Measurements from ENCODE around the gene VEZF1.

The VEZF1 gene

DNA sequence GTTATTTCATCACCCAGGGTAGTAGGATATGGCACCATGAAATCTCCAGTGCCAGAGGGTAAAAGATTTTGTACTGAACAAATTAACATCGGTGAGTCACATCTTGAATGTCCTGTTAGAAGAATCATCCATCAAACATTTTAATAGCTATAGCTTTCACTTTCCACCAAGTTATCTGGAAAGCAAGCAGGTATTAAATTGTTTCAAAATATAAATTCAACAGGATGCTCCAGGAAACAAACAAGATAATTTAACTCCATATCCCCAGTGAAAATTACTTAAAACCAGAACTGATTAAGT is 2.4 kb downstream of the VEZF1 start:
- Histone ChIP-seq H3K9ac (ENCODE audit: low read depth in 1 of 2, low read length in 2 of 2) (no peak overlapping the region), H3K9me3 (ENCODE audit: control insufficient read depth in 1 of 2, low read length in 2 of 2) (no peaks in the 10 kb centered on the region), H3K36me3 (ENCODE audit: control insufficient read depth in 1 of 2, insufficient read depth in 2 of 2, low read length in 2 of 2) (peaks cover 8 to 22% of the 10 kb centered on the region in 2 donors), H3K4me3 (ENCODE audit: low read depth in 1 of 2, low read length in 2 of 2) (peak overlapping the region in 1 of 2 donors; percentile 36), H3K4me1 (ENCODE audit: control insufficient read depth in 1 of 2, insufficient read depth in 2 of 2, low read length in 2 of 2) (peaks cover 43 to 44% of the 10 kb centered on the region in 2 donors), H3K27me3 (ENCODE audit: control insufficient read depth in 1 of 2, insufficient read depth in 2 of 2, low read length in 2 of 2) (no peaks in the 10 kb centered on the region), H3K27ac (ENCODE audit: low read depth, low read length) (no peak overlapping the region)

DNA sequence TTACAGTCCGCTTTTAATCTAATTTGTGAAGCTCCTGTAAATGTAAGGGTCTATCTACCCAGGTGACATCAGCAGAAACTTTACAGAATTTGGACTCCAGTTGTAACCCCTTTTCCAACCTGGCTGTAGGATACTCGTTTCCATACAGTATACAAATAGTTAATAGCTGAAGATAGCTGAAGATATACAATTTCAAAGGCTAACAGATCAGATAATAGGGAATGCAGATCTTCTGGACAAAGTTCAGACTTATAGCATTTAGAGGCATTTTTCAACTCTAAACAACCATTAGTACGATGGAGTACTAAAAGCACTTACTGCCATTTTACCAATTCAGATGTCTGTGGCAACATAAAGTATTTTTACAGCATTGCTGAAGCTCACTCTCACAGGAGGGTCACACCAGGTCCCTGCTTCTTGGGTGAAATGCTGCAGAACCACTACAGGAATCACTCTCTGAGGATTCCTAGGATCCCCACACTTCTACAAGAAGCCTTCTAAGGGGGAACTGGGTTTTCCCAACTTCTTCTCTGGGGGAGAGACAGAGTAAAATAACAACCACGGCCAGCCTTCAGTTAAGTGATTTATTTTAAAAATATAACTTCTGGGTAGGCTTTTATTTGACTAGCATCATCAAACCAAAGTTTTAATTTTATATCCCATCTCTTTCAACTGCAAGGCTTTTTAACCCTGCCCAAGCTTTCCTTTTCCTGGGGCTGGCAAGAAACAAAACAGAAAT is 2.9 kb downstream of the VEZF1 start:
- Histone ChIP-seq H3K4me1 (ENCODE audit: control insufficient read depth in 1 of 2, insufficient read depth in 2 of 2, low read length in 2 of 2) (peaks cover 43 to 44% of the 10 kb centered on the region in 2 donors), H3K36me3 (ENCODE audit: control insufficient read depth in 1 of 2, insufficient read depth in 2 of 2, low read length in 2 of 2) (peaks cover 8 to 27% of the 10 kb centered on the region in 2 donors), H3K9ac (ENCODE audit: low read depth in 1 of 2, low read length in 2 of 2) (no peak overlapping the region), H3K9me3 (ENCODE audit: control insufficient read depth in 1 of 2, low read length in 2 of 2) (no peaks in the 10 kb centered on the region), H3K27me3 (ENCODE audit: control insufficient read depth in 1 of 2, insufficient read depth in 2 of 2, low read length in 2 of 2) (no peaks in the 10 kb centered on the region), H3K4me3 (ENCODE audit: low read depth in 1 of 2, low read length in 2 of 2) (peak overlapping the region in 1 of 2 donors; percentile 36), H3K27ac (ENCODE audit: low read depth, low read length) (no peak overlapping the region)

DNA sequence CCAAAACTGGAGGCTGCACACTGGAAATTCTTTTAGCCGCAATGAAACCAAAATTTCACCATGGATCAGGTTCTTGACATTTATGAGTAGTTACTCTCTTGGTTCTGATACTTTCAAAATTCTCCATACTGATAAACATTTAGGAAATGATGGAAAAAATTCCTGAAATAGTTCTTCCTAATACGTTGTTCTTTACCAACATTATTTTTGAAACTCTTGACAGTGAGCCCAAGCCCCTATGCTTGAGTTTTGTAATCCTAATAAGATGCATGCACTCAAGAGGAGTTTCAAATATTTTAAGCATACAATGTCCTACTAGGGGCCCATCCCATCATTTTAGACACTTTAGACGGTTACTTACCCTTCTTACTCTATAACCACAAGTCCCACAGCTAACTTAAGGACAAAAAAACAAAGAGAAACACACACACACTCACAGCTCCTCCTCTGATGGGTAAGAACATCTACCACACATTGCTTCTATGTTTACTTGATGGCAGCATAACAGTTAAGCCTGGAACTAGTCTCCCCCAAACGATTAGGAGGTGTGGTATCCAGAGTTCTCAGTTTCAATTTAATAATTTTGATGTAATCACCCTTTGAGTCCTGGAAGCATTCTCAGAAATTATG is 3.7 kb downstream of the VEZF1 start:
- no peak overlapping the region for H3K27ac ChIP-seq (ENCODE audit: low read depth, low read length)
- H3K9ac ChIP-seq (ENCODE audit: low read depth in 1 of 2, low read length in 2 of 2), result no peak overlapping the region
- peaks cover 41 to 43% of the 10 kb centered on the region in 2 donors for H3K4me1 ChIP-seq (ENCODE audit: control insufficient read depth in 1 of 2, insufficient read depth in 2 of 2, low read length in 2 of 2)
- H3K9me3 ChIP-seq (ENCODE audit: control insufficient read depth in 1 of 2, low read length in 2 of 2), result no peaks in the 10 kb centered on the region
- peaks cover 8 to 33% of the 10 kb centered on the region in 2 donors for H3K36me3 ChIP-seq (ENCODE audit: control insufficient read depth in 1 of 2, insufficient read depth in 2 of 2, low read length in 2 of 2)
- H3K4me3 ChIP-seq (ENCODE audit: low read depth in 1 of 2, low read length in 2 of 2), result peak overlapping the region in 1 of 2 donors; percentile 36
- no peaks in the 10 kb centered on the region for H3K27me3 ChIP-seq (ENCODE audit: control insufficient read depth in 1 of 2, insufficient read depth in 2 of 2, low read length in 2 of 2)

DNA sequence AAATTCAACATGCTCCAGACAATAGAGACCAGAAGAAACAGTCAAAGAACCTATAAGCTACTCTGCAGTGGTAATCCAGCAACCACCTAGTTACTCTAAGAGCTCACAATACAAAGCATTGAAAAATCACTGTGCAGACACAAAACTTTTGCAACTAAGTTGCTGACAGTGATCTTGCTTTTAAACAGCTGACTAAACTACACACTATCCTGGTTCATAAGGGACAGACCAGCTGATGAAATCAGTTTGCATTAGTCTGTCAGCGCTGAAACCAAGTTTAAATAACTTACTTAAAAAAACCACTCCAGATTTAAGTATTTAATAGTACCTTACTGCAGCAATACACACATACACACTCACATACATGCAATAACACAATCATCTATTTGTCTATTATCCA is 4.6 kb downstream of the VEZF1 start:
- no peaks in the 10 kb centered on the region for H3K9me3 ChIP-seq (ENCODE audit: control insufficient read depth in 1 of 2, low read length in 2 of 2)
- no peak overlapping the region for H3K27ac ChIP-seq (ENCODE audit: low read depth, low read length)
- no peaks in the 10 kb centered on the region for H3K27me3 ChIP-seq (ENCODE audit: control insufficient read depth in 1 of 2, insufficient read depth in 2 of 2, low read length in 2 of 2)
- peaks cover 15 to 41% of the 10 kb centered on the region in 2 donors for H3K36me3 ChIP-seq (ENCODE audit: control insufficient read depth in 1 of 2, insufficient read depth in 2 of 2, low read length in 2 of 2)
- no peak overlapping the region for H3K4me3 ChIP-seq (ENCODE audit: low read depth in 1 of 2, low read length in 2 of 2)
- H3K4me1 ChIP-seq (ENCODE audit: control insufficient read depth in 1 of 2, insufficient read depth in 2 of 2, low read length in 2 of 2), result peaks cover 31 to 37% of the 10 kb centered on the region in 2 donors
- no peak overlapping the region for H3K9ac ChIP-seq (ENCODE audit: low read depth in 1 of 2, low read length in 2 of 2)

DNA sequence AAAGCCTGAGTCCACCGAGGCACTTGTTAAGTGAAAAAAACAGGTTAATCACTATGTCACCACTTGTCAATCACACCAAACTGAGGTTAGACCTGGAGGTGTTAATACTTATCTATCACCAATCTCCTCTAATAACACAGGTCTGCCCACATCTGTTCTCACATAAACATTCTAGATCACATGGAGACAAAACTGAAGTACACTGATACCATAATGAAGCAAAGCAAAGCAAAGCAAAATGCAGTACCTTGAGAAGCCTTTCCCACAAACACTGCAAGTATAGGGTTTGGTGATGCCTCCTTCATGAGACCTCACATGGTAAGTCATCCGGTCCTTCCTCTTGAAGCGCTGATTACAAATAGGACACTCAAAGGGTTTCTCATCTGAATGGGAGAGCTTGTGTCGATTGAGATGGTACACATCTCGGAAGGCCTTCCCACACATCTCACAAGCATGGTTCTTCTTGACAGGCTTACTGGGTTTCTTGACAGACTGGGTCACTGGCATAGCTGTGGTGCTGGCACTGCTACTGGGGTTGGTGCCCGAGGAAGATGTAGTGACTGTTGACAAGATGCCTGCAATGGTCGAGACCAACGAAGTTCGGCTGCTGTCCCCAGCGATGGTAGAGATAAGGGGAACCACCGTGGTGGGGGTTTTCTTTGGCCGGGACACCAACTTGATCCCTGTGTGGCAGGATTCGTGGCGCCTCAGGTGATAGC is 5.4 kb downstream of the VEZF1 start:
- Histone ChIP-seq H3K4me1 (ENCODE audit: control insufficient read depth in 1 of 2, insufficient read depth in 2 of 2, low read length in 2 of 2) (peaks cover 31 to 37% of the 10 kb centered on the region in 2 donors), H3K27ac (ENCODE audit: low read depth, low read length) (no peak overlapping the region), H3K36me3 (ENCODE audit: control insufficient read depth in 1 of 2, insufficient read depth in 2 of 2, low read length in 2 of 2) (peaks cover 18 to 49% of the 10 kb centered on the region in 2 donors), H3K4me3 (ENCODE audit: low read depth in 1 of 2, low read length in 2 of 2) (no peak overlapping the region), H3K9me3 (ENCODE audit: control insufficient read depth in 1 of 2, low read length in 2 of 2) (no peaks in the 10 kb centered on the region), H3K9ac (ENCODE audit: low read depth in 1 of 2, low read length in 2 of 2) (no peak overlapping the region), H3K27me3 (ENCODE audit: control insufficient read depth in 1 of 2, insufficient read depth in 2 of 2, low read length in 2 of 2) (no peaks in the 10 kb centered on the region)

DNA sequence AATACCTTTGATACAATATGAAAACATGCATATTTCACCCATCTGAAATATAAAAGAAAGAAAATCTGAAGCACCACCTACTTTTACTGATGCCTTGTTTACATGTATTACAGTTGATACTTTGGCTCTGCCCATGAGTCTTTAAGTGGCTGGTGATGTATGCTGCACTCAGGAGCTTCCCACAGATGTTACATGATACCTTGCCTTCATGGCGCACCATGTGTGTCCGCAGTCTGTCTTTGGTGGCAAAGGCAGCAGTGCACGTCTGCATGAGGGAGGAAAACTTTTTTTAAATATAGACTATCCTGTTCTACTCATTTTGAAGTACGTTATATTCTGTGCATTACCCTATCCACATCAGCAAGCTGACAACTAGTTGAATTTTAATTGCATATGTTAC is 7.5 kb downstream of the VEZF1 start:
- Histone ChIP-seq H3K9me3 (ENCODE audit: control insufficient read depth in 1 of 2, low read length in 2 of 2) (no peaks in the 10 kb centered on the region), H3K27me3 (ENCODE audit: control insufficient read depth in 1 of 2, insufficient read depth in 2 of 2, low read length in 2 of 2) (no peaks in the 10 kb centered on the region), H3K4me3 (ENCODE audit: low read depth in 1 of 2, low read length in 2 of 2) (no peak overlapping the region), H3K9ac (ENCODE audit: low read depth in 1 of 2, low read length in 2 of 2) (no peak overlapping the region), H3K36me3 (ENCODE audit: control insufficient read depth in 1 of 2, insufficient read depth in 2 of 2, low read length in 2 of 2) (peaks cover 32 to 68% of the 10 kb centered on the region in 2 donors), H3K4me1 (ENCODE audit: control insufficient read depth in 1 of 2, insufficient read depth in 2 of 2, low read length in 2 of 2) (peaks cover 18 to 27% of the 10 kb centered on the region in 2 donors), H3K27ac (ENCODE audit: low read depth, low read length) (no peak overlapping the region)

DNA sequence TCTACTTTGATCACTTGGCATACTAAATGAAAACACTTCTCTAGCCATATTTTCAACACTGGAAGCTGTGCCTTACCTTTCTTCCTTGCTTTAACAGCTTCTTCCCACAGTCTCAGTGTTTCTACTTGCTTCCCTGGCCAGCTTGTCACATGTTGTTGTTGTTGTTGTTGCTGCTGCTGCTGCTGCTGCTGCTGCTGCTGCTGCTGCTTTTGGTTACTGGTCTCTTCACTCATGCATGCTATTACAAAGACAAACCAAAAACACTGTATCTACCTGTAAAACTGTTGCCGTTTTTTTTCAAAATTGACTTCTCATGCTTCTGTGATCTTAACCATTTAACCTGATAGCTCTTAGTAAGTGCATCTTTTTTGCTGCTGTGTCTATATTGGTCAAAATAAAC is 9.0 kb downstream of the VEZF1 start:
- Histone ChIP-seq H3K27ac (ENCODE audit: low read depth, low read length) (no peak overlapping the region), H3K4me3 (ENCODE audit: low read depth in 1 of 2, low read length in 2 of 2) (no peak overlapping the region), H3K36me3 (ENCODE audit: control insufficient read depth in 1 of 2, insufficient read depth in 2 of 2, low read length in 2 of 2) (peaks cover 42 to 74% of the 10 kb centered on the region in 2 donors), H3K27me3 (ENCODE audit: control insufficient read depth in 1 of 2, insufficient read depth in 2 of 2, low read length in 2 of 2) (no peaks in the 10 kb centered on the region), H3K9me3 (ENCODE audit: control insufficient read depth in 1 of 2, low read length in 2 of 2) (no peaks in the 10 kb centered on the region), H3K4me1 (ENCODE audit: control insufficient read depth in 1 of 2, insufficient read depth in 2 of 2, low read length in 2 of 2) (peaks cover 10 to 12% of the 10 kb centered on the region in 2 donors), H3K9ac (ENCODE audit: low read depth in 1 of 2, low read length in 2 of 2) (no peak overlapping the region)

DNA sequence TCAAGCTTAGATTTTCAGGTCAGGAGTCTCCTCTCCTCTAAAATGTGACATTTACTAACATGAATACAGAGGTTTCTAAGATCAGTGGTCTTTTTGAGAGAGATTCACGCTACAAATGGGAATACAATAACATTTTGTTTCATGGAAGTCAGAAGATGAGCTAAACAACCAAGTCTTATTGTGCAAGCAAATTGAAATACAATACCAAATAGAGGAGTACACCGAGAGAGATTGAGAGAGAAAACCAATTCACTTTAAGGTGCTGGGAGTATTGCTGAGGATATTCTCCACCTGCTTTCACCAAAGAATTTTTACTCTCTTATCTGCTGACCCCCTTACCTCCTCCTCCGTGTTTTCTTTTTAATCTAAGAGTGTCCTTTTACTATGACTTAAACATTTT is 11.5 kb downstream of the VEZF1 start:
- Histone ChIP-seq H3K4me3 (ENCODE audit: low read depth in 1 of 2, low read length in 2 of 2) (no peak overlapping the region), H3K27ac (ENCODE audit: low read depth, low read length) (no peak overlapping the region), H3K4me1 (ENCODE audit: control insufficient read depth in 1 of 2, insufficient read depth in 2 of 2, low read length in 2 of 2) (no peaks in the 10 kb centered on the region), H3K27me3 (ENCODE audit: control insufficient read depth in 1 of 2, insufficient read depth in 2 of 2, low read length in 2 of 2) (no peaks in the 10 kb centered on the region), H3K36me3 (ENCODE audit: control insufficient read depth in 1 of 2, insufficient read depth in 2 of 2, low read length in 2 of 2) (peaks cover 43 to 81% of the 10 kb centered on the region in 2 donors), H3K9ac (ENCODE audit: low read depth in 1 of 2, low read length in 2 of 2) (no peak overlapping the region), H3K9me3 (ENCODE audit: control insufficient read depth in 1 of 2, low read length in 2 of 2) (no peaks in the 10 kb centered on the region)

DNA sequence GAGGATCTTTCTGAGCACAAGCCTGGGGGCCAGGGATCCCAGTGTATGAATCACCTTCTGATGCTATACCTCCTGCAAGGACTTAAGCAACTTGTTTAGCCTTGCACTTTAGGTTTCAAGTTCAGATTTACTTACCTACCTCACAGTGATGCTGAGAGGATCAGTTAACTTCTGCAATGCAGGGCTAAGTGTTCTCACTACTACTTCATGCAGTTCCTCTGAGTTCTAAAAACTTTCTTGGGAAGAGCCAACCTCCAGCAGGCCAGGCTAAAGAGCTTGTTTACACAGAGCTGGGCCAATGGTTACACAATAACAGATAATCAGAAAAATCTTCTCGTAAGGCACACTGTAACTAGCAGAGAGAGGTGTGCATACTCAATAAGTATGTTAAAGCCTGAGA is 13.0 kb downstream of the VEZF1 start:
- H3K27ac ChIP-seq (ENCODE audit: low read depth, low read length), result no peak overlapping the region
- H3K9ac ChIP-seq (ENCODE audit: low read depth in 1 of 2, low read length in 2 of 2), result no peak overlapping the region
- peaks cover 39 to 75% of the 10 kb centered on the region in 2 donors for H3K36me3 ChIP-seq (ENCODE audit: control insufficient read depth in 1 of 2, insufficient read depth in 2 of 2, low read length in 2 of 2)
- no peaks in the 10 kb centered on the region for H3K9me3 ChIP-seq (ENCODE audit: control insufficient read depth in 1 of 2, low read length in 2 of 2)
- no peak overlapping the region for H3K4me3 ChIP-seq (ENCODE audit: low read depth in 1 of 2, low read length in 2 of 2)
- H3K27me3 ChIP-seq (ENCODE audit: control insufficient read depth in 1 of 2, insufficient read depth in 2 of 2, low read length in 2 of 2), result no peaks in the 10 kb centered on the region
- no peaks in the 10 kb centered on the region for H3K4me1 ChIP-seq (ENCODE audit: control insufficient read depth in 1 of 2, insufficient read depth in 2 of 2, low read length in 2 of 2)

All from duodenal mucosa (tissue), 2 donors.